ENCODE data around the gene INHA. TPM values are rescaled to one million over a fixed set of nuclear protein-coding genes. Genes with fewer than 3 reads are reported as not detected.
A peak's percentile ranks its signal among the peaks of the same experiment; 100 is the strongest.

Gene INHA
- total RNA-seq, 1 donor from 2014 or later: not detected

DNA sequence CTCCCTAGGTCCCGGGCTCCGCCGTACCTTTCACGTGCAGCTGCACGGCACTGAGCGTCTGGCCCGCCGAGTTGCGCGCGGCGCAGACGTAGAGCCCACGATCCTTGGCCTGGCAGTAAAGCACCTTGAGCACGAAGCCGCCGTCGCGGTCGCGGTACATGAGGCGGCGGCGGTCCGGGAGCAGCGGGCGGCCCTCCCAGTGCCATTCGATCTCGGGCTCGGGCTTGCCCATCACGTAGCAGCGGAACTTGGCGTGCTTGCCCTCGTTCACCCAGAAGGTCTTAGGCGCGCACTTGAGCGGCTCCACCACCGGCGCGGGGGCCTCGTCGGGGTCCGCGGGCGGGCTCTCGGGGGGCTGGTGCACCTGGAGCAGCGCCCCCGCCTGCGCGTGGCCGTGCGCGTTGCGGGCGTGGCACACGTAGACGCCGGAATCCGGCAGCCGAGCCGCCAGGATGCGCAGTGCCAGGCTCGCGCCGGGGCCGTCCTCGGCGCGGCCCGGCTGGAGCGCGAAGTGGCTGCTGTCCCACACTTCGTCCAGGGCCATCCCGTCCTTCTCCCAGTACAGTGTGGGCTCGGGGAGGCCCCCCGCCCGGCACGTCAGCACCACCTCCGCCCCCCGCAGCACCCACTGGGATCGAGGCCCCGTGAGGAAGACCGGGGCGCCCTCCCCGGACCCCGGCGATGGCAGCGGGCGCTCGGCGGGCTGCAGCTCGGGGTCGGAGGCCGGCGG, 1.8 kb upstream of the INHA start:
- Mint-ChIP-seq H3K4me3 (ENCODE audit: unreplicated experiment) (peak overlapping the region; percentile 39), H3K36me3 (ENCODE audit: unreplicated experiment) (no peaks in the 10 kb centered on the region), H3K9me3 (ENCODE audit: unreplicated experiment) (peaks cover 13% of the 10 kb centered on the region), H3K27ac (ENCODE audit: unreplicated experiment) (no peak overlapping the region), H3K4me1 (ENCODE audit: low read depth, unreplicated experiment) (peaks cover 11% of the 10 kb centered on the region), H3K27me3 (ENCODE audit: unreplicated experiment) (peaks cover 6% of the 10 kb centered on the region)
- TF ChIP-seq, protein P1, sequence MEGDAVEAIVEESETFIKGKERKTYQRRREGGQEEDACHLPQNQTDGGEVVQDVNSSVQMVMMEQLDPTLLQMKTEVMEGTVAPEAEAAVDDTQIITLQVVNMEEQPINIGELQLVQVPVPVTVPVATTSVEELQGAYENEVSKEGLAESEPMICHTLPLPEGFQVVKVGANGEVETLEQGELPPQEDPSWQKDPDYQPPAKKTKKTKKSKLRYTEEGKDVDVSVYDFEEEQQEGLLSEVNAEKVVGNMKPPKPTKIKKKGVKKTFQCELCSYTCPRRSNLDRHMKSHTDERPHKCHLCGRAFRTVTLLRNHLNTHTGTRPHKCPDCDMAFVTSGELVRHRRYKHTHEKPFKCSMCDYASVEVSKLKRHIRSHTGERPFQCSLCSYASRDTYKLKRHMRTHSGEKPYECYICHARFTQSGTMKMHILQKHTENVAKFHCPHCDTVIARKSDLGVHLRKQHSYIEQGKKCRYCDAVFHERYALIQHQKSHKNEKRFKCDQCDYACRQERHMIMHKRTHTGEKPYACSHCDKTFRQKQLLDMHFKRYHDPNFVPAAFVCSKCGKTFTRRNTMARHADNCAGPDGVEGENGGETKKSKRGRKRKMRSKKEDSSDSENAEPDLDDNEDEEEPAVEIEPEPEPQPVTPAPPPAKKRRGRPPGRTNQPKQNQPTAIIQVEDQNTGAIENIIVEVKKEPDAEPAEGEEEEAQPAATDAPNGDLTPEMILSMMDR (IDR thresholded peaks at IDR 0.05; ENCODE audit: partially characterized antibody, unreplicated experiment): no peak
- DNase-seq: peak; percentile 40

DNA sequence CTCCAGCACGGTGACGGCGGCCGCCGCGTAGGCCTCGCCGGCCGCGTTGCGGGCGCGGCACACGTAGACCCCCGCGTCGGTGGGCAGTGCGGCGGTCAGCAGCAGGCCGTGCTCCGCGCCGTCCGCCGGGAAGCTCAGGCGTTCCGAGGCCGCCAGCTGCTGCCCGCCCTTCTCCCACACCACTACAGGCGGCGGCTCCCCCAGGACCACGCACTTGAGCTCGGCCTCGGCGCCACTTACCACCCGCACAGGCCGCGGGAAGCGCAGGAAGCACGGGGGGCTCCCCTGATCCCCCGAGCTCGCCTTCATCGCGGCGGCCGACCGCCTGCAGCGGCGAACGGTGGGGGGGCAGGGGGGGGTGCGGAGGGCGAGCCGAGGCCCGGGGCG, 1.2 kb upstream of the INHA start:
- no peaks in the 10 kb centered on the region for H3K36me3 Mint-ChIP-seq (ENCODE audit: unreplicated experiment)
- H3K9me3 Mint-ChIP-seq (ENCODE audit: unreplicated experiment): peaks cover 13% of the 10 kb centered on the region
- TF ChIP-seq, protein P1 (IDR thresholded peaks at IDR 0.05; ENCODE audit: partially characterized antibody, unreplicated experiment): no peak
- peaks cover 8% of the 10 kb centered on the region for H3K27me3 Mint-ChIP-seq (ENCODE audit: unreplicated experiment)
- H3K4me3 Mint-ChIP-seq (ENCODE audit: unreplicated experiment): no peak overlapping the region
- H3K4me1 Mint-ChIP-seq (ENCODE audit: low read depth, unreplicated experiment): peaks cover 11% of the 10 kb centered on the region
- H3K27ac Mint-ChIP-seq (ENCODE audit: unreplicated experiment): no peak overlapping the region
- peak; percentile 60 for DNase-seq

DNA sequence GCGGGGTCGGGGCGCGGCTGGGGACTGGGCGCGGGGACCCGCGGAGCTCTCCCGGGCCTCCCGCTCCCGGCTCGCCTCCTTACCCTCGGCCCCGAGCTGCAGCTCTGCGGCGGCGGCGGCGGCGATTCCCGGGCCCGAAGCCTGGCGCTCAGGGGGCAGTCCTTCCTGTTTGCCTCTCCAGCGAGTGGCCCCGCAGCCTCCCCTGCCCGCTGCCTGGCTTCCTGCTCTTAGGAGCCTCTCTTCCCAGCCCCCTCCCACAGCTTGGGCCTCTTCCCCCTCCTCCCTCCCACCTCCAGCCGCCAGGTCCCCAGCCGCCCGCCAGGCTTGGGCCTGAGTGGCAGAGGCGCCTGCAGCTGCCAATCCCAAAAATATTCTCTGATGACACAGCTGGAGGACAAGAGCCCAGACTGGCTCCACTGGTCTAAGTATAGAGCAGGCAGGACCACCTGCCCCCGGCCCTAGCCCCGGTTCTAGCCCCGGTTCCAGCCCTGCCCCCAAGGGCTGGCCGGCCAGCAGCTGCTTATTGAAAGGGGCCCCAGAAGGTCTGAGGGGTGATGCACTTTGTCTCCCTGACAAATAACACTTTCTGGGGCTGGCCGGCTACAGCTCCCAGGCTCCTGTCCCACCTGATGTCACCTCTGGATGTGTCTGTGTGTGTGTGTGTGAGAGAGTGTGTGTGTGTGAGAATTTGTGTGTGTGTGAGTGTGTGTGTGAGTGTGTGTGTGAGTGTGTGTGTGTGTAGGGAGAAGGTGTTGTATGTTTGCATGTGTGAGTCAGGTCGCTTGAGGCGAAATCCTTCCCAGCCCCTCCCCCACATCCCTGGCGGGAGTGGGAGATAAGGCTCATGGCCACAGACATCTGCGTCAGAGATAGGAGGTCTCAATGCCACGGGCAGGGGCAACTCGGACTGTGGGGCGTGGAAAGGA, 536 bp upstream of the INHA start, which contains the start of gene OBSL1:
Gene OBSL1 (minus strand): TSS at position 229 of the 926 bp plus-strand sequence. CDS start 307 bp downstream, outside the sequence.
- Mint-ChIP-seq H3K27ac (ENCODE audit: unreplicated experiment) (peak within 1 kb of the TSS; percentile 69), H3K9me3 (ENCODE audit: unreplicated experiment) (peaks cover 13% of the 10 kb centered on the region), H3K4me1 (ENCODE audit: low read depth, unreplicated experiment) (peaks cover 15% of the 10 kb centered on the region), H3K27me3 (ENCODE audit: unreplicated experiment) (peaks cover 13% of the 10 kb centered on the region), H3K36me3 (ENCODE audit: unreplicated experiment) (no peaks in the 10 kb centered on the region), H3K4me3 (ENCODE audit: unreplicated experiment) (peak within 1 kb of the TSS; percentile 72)
- TF ChIP-seq, protein P1 (IDR thresholded peaks at IDR 0.05; ENCODE audit: partially characterized antibody, unreplicated experiment): no peak
- DNase-seq: peak; percentile 80

DNA sequence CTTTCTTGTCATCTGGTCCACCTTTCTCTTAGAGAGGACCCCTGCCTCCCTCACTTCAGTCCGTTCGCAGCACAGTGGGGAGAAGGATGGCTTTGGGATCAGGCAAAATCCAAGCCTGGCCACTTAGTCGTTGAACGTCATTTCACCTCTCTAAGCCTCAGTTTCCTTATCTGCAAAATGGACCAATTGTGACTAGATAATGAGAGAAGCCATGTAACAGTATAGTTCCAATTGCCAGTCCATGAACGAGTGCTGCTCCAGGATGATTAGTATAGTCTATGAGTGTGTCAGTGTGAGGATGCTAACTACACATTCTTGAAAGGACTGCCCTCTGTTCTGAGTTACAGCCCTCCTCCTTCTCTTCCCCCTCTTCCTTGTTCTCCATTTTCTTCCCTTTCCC, 1.1 kb downstream of the INHA start:
- TF ChIP-seq, protein P1 (IDR thresholded peaks at IDR 0.05; ENCODE audit: partially characterized antibody, unreplicated experiment): no peak
- Mint-ChIP-seq H3K27ac (ENCODE audit: unreplicated experiment) (no peak overlapping the region), H3K9me3 (ENCODE audit: unreplicated experiment) (peaks cover 16% of the 10 kb centered on the region), H3K4me3 (ENCODE audit: unreplicated experiment) (no peak overlapping the region), H3K36me3 (ENCODE audit: unreplicated experiment) (no peaks in the 10 kb centered on the region), H3K4me1 (ENCODE audit: low read depth, unreplicated experiment) (peaks cover 23% of the 10 kb centered on the region), H3K27me3 (ENCODE audit: unreplicated experiment) (peaks cover 14% of the 10 kb centered on the region)
- no peak for DNase-seq

Measured in glutamatergic neuron (in vitro differentiated cells).